EH (cell line): Measurements from ENCODE around the gene PRR5L.
A peak's percentile ranks its signal among the peaks of the same experiment; 100 is the strongest.
"Not testable (repeated sequence)": the region's sequence is repeated elsewhere in the genome, so short reads cannot be mapped to it uniquely, and the experiment has no call there.

Experiments
- DNase-seq: peaks from one replicate; pipeline ENCODE4 v3.0.0-alpha.2; 2015; ENCODE audit warnings: low read depth

Gene PRR5L

DNA sequence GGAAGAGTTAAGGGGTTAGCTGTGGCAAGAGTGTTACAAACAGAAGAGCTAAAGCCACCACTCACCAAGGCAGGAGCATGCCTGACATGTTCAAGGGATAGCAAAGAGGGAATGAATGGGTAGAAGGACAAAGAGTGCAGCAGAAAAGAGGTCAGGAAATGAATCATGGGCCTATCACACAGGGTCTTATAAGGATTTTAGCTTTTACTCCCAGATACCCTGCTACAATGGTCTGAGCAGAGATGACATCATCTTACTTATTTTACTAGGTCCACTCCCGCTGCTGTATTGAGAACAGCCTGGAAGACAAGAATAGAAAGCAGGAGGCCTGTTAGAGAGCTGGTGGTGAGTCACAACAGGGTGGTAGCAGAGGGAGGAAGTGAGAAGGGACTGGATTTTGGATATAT lies 204.2 kb downstream of the PRR5L start:
- DNase-seq: peak; percentile 95

DNA sequence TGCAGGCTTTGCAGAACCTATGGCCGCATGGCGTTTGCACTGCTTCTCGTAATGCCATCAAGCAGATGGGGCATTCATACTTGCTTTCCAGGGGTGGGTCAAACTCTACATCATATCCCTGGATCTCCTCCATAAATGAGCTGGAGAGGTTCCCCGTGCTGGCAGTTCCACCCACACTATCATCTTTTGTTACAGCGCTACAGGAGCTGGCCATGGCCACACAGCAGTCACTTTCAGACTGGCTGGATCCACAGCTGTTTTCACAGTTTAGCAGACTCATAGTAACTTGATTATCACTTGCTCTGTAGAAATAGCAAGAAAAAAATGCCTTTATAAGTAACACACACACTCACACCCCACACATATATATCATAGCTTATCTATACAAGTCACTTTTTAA lies 205.1 kb downstream of the PRR5L start:
- no peak for DNase-seq

DNA sequence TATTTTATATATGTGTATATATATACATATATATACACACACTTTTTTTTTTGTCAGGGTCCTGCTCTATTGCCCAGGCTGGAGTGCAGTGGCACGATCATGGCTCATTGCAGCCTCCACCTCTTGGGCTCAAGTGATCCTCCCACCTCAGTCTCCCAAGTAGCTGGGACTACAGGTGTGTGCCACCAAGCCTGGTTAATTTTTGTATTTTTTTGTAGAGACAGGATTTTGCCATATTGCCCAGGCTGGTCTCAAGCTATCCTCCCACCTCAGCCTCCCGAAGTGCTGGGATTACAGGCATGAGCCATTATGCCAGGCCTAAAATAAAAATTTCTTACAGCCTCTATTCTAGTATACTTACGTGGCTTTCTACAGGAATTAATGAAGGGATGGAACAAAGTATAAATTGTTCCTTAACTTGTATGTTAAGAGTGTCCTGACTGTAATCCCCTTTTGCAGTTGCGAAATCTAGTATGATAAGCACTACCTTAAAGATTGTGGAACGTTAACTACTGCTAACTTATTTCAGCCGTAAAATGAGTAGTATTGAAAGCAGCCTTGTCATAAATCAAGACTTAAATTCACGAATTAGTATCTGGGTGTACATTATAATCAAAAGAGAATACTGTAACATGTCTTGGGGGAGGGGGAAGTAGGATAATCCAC lies 211.9 kb downstream of the PRR5L start:
- DNase-seq: no peak

DNA sequence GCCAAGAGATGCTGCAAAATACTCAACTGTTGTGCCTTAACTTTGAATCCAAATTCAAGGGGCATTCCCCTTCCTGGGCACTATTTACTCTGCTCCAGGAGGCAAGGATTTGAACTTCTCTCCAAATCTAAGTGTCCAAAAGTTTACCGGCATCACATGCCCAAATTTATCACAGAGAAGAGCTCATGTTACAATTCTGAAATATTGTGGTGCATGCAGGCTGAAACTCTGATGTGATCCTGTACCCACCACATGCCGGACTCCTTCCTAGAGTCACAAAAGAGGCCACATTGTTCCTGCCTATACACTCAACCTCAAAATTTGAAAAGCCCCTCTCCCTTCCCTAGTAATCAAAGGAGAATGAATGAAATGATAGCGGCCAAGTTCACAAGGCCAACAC lies 212.7 kb downstream of the PRR5L start:
- no peak for DNase-seq

DNA sequence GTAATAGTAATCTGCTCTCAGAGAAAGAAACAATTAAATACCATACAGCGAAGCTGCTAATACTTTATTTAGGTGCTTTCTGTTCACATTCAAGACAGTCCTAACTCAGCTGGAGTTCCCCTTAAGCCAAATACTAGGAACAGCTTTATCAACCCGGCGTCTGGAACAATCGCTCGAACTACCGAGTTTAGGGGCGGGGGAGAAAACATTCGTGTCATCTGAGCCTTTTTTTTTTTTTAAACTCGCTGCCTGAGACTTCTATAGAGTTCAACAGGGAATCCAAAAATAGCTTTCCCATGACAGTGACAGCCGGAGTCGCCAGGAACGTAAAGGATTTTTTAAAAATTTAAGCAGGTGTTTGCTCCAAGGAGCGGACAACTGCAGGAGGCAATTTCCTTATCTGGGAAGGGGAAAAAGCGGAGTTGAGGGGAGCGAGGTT lies 213.1 kb downstream of the PRR5L start:
- peak; percentile 63 for DNase-seq

DNA sequence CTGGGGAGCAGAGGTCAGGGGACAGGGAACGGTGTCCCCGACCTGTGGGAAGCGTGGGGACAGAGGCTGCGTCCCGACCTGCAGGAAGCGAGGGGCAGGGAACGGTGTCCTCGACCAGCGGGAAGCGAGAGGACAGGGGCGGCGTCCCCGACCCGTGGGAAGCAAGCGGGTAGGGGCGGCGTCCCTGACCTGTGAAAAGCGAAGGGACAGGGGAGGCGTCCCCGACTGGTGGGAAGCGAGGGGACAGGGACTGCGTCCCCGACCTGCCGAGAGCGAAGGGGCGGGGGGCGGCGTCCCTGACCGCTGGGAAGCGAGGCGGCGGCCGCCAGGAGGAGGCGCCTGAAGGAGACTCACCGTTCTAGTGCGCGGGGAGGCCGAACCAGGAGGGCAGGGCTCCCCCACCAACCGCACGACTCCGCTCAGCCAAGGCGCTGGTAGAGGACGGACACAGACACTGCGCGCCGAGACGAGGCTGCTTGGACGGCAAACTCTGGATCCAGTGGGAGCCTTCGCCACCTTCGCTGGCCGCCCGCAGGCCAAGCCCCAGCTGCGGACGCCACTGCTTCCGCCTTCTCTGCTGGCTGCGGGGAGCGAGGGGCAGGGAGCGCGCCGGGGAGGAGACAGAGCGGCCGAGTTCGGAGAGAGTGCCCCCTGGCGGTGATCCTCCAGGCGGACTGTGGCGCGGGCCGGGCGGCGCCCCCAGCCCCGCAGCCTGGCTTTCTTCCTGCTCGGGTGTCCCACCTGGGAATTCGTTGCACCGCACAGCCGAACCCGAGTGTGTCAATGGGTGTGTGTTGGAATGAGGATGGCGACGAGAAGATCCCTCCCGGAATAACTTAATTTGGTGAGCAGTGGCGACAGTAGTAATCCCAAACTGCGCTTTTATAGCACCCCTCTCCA lies 213.9 kb downstream of the PRR5L start, which contains the start of gene TRAF6:
Gene TRAF6, minus strand, starts transcription at position 579 of the 900 bp plus-strand sequence. CDS start 8,757 bp downstream, outside the sequence.
- peak; percentile 84 for DNase-seq

DNA sequence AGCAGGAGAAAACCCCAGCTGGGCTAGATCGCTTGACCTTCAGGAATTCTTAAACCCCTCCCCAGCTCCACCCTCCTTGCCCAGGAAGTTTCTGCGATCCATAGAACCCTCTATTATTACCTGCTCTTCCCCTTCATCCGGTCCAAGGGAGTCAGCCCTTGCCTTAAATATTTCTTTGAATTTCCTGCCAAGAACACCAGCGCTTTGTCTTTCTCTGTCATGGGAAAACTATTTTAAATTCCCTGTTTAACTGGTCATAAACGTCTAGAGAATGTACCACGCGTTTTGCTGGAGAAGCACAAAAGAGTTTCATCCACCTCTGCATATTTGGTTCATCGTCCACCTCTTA lies 214.5 kb downstream of the PRR5L start:
- DNase-seq: peak; percentile 57

DNA sequence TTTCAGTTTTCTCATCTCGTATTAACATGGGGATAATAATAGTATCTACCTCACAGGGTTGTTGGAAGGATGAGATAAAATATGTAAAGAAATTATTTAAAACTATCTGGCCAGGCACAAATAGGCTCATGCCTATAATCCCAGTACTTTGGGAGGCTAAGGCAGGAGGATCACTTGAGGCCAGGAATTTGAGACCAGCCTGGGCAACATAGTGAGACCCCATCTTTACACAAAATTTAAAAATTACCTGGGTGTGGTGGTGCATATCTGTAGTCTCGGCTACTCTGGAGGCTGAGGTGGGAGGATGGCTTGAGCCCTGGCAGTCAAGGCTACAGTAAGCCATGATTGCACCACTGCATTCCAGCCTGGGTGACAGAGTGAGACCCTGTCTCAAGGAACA lies 215.0 kb downstream of the PRR5L start:
- DNase-seq: not testable (repeated sequence)

DNA sequence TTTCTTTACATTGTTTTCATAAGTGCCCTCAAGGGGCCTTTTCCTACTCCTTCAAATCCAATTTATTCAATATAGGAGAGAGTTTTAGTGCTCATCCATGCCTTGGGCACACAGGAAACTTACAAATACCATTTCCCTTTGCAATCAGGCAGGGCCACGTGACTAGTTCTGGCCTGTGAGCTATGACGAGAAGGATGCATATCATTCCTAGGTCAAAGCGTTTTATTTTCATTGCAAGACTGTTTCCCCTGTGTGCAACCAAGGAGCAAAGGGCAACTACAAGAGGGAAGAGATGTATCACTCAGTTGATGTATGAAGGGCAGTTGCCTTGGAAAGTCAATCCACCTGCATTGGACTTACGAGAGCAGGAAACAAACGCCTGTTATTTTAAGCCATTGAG lies 215.9 kb downstream of the PRR5L start:
- DNase-seq: peak; percentile 54

DNA sequence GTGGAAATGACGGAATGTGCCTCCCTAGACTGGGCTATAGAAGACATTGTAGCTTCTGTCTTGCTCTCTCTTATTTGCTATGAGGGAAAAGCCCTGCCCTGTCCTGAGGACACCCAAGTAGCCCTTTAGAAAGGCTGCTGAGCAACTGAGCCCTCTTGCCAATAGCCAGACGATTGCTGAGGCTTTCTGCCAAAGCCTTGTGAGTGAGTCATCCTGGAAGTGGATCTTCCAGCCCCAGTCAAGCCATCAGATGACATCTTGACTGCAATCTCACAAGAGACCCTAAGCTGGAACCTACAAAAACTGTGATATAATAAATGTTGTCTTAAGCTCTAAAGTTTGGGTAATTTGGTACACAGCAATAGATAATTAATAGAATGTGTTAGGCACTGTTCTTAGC lies 217.9 kb downstream of the PRR5L start:
- no peak for DNase-seq
